Epithelial cell of esophagus (primary cell): ENCODE data around the gene OR6C2.
"Not testable (repeated sequence)": the region's sequence is repeated elsewhere in the genome, so short reads cannot be mapped to it uniquely, and the experiment has no call there.

Source experiments
- DNase-seq: peaks from one replicate; pipeline ENCODE4 v3.0.0; 2010; ENCODE audit warnings: low read depth
- H3K4me3 ChIP-seq: 2 replicates; pipeline ENCODE4 v1.5.1; 2011; ENCODE audit warnings: mild to moderate bottlenecking, low read length, control low read depth
- CTCF ChIP-seq: IDR thresholded peaks from 2 replicates; pipeline ENCODE4 v1.5.1; 2011; ENCODE audit warnings: low read depth, mild to moderate bottlenecking, low read length, control low read depth, inconsistent platforms; ENCODE audit not compliant: insufficient read depth; ENCODE audit errors: missing control alignments

The OR6C2 gene

GRCh38 chr12:55448825-55449224 lies 4.9 kb downstream of the OR6C2 start:
- H3K4me3 ChIP-seq, result no peak overlapping the region
- TF ChIP-seq CTCF, result no peak
- no peak for DNase-seq

DNA sequence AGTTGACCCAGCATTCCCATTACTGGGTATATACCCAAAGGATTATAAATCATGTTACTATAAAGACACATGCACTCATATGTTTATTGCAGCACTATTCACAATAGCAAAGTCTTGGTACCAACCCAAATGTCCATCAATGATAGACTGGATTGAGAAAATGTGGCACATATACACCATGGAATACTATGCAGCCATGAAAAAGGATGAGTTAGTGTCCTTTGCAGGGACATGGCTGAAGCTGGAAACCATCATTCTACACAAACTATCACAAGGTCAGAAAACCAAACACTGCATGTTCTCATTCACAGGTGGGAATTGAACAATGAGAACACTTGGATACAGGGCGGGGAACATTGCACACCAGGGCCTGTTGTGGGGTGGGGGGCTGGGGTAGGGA lies 21.1 kb downstream of the OR6C2 start:
- H3K4me3 ChIP-seq, DNase-seq: not testable (repeated sequence)

- no peak overlapping the region for H3K4me3 ChIP-seq
- DNase-seq, result no peak
- TF ChIP-seq CTCF, result no peak
Measured at GRCh38 chr12:55467836-55468235, 24.0 kb downstream of the OR6C2 start.

- TF ChIP-seq CTCF, result no peak
- H3K4me3 ChIP-seq, result no peak overlapping the region
- DNase-seq, result no peak
Measured at GRCh38 chr12:55469291-55469690, 25.4 kb downstream of the OR6C2 start.

GRCh38 chr12:55470088-55470829 lies 26.4 kb downstream of the OR6C2 start, which contains the start of gene OR6C70:
TSS of gene OR6C70 (minus strand) at chr12:55470138. CDS start at chr12:55470138, 0 bp downstream.
- TF ChIP-seq CTCF, result no peak
- no peak within 1 kb of the TSS for H3K4me3 ChIP-seq

DNA sequence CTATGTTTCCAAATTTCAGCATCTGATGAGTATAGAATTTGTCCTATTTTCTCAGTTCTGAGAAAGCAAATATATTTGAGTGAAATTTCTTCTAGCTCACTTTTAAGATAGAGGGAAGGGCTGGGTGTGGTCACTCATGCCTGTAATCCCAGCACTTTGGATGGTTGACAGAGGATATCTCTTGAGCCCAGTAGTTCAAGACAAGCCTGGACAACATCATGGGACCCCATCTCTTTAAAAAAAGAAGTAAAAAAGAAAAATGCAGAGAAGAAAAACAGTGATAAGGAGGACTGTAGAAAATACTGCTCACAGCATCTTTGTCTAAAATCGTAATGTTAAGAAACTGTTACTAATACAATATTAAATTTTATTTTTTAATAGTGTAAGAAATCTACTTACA lies 28.4 kb downstream of the OR6C2 start:
- TF ChIP-seq CTCF, result no peak
- no peak overlapping the region for H3K4me3 ChIP-seq
- DNase-seq, result no peak

More at GRCh38 chr12:55470088-55470829, 26.4 kb downstream of the OR6C2 start, which contains the start of gene OR6C70:
- peak; percentile 48 for DNase-seq

DNA sequence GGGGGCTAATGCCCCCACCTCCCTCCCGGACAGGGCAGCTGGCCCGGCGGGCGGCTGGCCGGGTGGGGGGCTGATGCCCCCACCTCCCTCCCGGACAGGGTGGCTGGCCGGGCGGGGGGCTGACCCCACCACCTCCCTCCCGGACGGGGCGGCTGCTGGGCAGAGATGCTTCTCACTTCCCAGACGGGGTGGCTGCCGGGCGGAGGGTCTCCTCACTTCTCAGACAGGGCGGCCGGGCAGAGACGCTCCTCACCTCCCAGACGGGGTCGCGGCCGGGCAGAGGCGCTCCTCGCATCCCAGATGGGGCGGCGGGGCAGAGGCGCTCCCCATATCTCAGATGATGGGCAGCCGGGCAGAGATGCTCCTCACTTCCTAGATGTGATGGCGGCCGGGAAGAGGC lies 35.3 kb downstream of the OR6C2 start:
- not testable (repeated sequence) for H3K4me3 ChIP-seq, DNase-seq

GRCh38 chr12:55484284-55484683 lies 40.4 kb downstream of the OR6C2 start:
- not testable (repeated sequence) for H3K4me3 ChIP-seq, DNase-seq
